Right ventricle myocardium superior (tissue), 1 donor: Measurements from ENCODE around the gene GALNS. TPM values are rescaled to one million over a fixed set of nuclear protein-coding genes. Genes with fewer than 3 reads are reported as not detected.
"Not testable (repeated sequence)": the region's sequence is repeated elsewhere in the genome, so short reads cannot be mapped to it uniquely, and the experiment has no call there.

Experiments used
- ATAC-seq: fragments of 200-7000 bp; cut with Tn5 transposase; one replicate; pipeline ENCODE4 v1.9.1; 2020; ENCODE audit warnings: mild to moderate bottlenecking; ENCODE audit not compliant: poor library complexity
- DNase-seq: peaks from one replicate; pipeline ENCODE4 v3.0.0-alpha.2; 2020
- intact Hi-C: fragments of 100-400 bp; cut with DNase I; formaldehyde crosslinking; loops from one replicate; pipeline ENCODE4 v1.11.2; 2022
- total RNA-seq: library from RNA; stranded (reverse); fragmentation: NEBNext Ultra II Directional; extraction: Animal tissue kit (Norgen Biotek cat#: 25700); gene quantifications from one replicate; pipeline ENCODE4 v1.2.1, GENCODE V29; 2021
- donor health status: DM: no; HTN: yes; CAD: no; lungs with severe emphysema.

GALNS gene
- total RNA-seq, 1 donor from 2014 or later, result 15.9 TPM

DNA sequence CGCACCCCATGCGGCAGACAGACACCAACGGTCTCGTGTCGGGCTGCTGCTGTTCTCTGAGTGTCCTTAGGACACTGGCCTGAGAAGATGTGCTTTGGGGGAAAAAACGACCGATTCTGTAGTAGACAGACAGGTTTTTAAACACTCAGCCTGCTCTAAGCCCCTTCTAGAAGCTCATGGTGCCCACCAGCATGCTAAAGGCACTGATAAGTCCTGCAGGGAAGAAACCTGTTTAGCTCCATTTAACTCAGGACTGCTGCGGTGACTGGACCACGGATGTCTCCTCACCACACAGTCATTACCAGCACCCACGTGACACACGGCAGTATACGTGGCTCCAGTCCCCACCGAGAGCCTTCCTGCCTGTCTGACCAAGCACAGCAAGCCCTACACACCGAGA is 26.0 kb downstream of the GALNS start:
- no peak for DNase-seq
- intact Hi-C loops, result no loop called here
- no peak for ATAC-seq

DNA sequence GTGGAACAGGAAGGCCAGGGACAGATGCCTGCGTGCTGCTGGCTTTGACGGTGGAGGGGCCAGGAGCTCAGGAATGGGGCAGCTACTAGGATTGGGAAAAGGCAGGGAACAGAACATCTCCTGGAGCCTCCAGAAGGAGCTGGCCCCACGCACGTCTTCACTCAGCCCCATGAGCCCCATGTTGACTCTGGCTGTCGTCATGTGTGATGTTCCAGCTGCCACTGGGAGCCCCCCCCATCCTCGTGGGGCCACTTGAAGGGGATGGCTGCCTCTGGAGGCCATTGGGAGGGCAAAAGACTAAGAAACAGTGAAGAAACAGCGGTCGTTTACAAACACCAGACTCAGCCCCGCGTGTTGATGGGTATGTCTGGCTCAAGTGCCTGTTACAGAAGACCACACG is 26.5 kb downstream of the GALNS start:
- intact Hi-C loops, result no loop called here
- peak; percentile 69 for DNase-seq
- ATAC-seq, result peak; percentile 66

DNA sequence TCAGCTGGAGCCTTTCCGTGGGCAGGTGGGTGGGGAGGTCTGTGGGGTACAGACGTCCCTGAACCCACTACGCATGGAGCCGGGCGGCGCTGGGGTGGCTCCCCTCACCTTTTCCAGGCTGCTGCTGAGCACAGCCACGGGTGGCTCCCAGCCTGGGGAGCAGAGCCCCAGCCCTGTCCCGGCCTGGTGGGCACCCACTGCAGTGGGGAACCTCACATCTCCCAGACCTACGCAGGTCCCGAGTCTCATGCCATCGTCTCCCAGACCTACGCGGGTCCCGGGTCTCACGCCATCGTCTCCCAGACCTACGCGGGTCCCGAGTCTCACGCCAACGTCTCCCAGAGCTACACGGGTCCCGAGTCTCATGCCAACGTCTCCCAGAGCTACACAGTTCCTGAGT is 28.0 kb downstream of the GALNS start:
- DNase-seq (no peak), ATAC-seq (no peak)
- intact Hi-C loops, result no loop called here

DNA sequence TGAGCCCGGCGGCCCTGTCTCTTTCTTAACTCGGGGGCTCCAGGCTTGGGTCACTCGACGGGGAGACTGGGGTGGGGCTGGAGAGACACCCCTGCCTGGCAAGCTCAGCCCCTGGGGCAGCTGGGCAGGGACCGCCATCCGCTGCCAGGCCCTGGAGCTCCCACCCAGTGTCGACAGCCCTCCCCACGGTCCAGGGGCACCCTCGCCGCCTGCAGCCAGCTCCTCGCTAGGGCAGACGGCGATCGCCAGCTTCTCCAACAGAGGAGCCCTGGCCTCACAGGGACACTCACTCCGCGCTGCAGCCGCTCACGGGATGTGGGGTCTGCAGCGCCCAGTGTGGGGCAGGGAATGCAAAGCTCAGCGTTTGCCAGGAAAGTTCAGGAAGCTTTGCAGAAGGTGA is 29.0 kb downstream of the GALNS start:
- intact Hi-C loops, result no loop called here
- ATAC-seq, result no peak
- no peak for DNase-seq

DNA sequence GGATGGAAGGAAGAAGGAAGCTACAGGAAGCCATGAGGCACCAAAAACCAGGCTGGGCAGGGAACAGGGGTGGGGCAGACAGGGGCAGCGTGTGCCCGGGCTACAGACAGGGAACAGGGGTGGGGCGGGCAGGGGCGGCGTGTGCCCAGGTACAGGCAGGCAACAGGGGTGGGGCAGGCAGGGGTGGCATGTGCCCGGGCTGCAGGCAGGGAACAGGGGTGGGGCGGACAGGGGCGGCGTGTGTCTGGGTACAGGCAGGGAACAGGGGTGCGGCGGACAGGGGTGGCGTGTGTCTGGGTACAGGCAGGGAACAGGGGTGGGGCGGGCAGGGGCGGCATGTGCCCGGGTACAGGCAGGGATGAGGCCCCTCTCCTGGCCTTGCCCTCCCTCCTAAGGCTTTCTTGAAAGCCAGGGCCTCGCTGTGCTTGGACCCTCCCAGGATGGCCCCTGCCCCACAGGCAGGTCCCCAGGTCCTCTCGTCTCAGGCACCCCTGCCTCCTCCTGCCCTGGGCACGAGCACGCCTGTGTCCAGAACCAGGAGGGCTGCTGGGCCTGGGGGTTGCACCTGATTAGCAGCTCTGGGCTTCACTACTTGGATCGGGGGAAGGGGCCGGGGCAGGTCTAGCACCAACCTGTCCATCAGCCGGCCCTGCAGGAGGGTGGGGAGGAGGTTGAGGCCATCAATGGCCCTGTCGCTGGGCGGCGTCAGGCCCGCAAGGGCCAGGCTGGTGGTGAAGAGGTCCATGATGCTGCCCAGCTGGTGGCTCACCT is 30.5 kb downstream of the GALNS start:
- DNase-seq (no peak), ATAC-seq (no peak)
- intact Hi-C loops, result no loop called here

DNA sequence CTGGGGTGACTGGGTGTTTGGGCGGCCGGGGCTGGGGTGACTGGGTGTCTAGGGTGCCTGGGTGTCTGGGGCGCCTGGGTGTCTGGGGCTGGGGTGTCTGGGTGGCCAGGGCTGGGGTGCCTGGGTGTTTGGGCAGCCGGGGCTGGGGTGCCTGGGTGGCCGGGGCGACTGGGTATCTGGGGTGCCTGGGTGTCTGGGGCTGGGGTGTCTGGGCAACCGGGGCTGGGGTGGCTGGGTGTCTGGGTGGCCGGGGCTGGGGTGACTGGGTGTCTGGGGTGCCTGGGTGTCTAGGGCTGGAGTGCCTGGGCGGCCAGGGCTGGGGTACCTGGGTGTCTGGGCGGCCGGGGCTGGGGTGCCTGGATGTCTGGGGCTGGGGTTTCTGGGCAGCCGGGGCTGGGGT is 31.6 kb downstream of the GALNS start:
- intact Hi-C loops, result no loop called here
- DNase-seq (no peak), ATAC-seq (no peak)

DNA sequence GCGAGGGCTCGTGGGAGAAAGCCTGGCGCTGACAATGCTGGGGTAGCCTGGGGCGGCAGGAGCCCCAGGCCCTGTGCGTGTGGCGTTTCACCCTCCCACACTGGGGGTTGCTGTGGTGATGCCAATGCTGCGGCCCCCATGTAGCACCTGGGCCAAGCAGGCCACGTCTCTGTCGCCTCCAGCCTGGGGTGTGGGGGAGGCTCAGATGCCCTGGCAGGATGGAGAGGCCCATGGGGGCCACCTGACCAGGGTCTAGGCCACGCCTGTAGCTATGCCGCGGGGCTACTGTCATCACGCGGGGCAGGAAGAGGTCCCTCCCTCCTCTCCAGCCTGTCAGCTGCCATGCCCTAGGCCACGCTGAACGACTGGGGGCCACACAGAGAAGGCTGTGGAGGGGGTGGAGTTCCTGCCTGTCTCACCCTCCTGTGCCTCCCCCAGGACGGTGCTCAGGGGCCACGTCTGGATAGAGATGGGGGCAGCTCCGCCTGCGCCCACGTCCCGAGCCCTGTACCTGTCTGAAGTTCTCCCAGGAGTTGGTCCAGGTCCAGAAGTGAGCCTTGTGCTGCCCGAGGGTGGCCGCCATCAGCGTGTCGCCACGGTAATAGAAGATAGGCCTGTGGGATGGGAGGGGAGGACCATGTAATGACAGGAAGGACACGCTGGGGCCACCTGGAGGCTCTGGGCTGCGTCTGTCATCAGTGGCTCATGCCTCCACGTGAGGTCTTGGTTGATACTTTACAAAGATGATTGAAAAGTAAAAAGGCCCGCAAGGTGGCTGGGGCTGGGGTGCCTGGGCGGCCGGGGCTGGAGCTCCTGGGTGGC is 32.3 kb downstream of the GALNS start:
- intact Hi-C loops, result no loop called here
- ATAC-seq (no peak), DNase-seq (no peak)

DNA sequence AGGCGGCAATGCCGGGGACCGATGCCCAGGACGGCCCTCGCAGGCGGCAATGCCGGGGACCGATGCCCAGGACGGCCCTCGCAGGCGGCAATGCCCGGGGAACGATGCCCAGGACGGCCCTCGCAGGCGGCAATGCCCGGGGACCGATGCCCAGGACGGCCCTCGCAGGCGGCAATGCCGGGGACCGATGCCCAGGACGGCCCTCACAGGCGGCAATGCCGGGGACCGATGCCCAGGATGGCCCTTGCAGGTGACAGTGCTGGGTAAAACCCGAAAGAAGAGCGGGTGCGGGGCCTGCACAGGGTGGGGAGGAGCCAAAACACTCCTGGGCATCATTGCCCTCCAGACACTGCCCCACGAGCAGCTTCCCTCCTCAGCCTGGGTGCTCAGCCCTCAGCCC is 33.1 kb downstream of the GALNS start:
- intact Hi-C loops, ATAC-seq, DNase-seq: not testable (repeated sequence)

DNA sequence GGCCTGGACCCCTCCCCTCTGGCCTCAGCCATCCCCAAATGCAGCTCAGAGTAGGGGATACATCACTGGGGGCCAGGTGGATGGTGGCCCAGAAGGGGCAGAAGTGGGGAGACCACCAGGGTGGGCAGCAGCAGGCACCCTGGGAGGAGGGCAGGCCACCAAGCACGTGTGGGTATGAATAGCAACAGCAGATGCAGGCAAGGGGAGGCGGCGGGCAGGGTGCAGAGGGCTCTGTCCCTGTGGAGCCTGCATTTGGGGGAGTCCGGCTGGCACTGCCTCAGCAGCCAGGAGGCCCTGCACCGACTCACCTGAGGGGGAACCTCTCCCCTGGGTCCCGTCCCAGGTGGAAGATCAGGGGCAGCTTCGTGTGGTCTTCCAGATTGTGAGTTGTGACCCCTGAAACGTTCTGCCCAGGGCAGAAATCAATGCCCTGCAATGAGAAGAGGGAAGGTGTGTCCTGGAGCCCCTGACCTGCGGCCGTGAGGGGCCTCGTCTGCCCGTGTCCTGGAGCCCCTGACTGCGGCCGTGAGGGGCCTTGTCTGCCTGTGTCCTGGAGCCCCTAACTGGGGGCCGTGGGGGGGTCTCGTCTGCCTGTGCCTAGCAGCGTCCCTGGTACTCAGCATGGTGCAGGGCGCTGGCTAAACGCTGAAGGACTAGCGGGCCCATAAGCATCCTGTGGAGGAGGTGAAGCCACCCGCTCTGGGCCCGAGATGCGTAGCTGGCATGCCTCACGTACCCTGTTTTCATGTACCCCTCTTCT is 34.3 kb downstream of the GALNS start:
- intact Hi-C loops, result no loop called here
- no peak for ATAC-seq
- no peak for DNase-seq

DNA sequence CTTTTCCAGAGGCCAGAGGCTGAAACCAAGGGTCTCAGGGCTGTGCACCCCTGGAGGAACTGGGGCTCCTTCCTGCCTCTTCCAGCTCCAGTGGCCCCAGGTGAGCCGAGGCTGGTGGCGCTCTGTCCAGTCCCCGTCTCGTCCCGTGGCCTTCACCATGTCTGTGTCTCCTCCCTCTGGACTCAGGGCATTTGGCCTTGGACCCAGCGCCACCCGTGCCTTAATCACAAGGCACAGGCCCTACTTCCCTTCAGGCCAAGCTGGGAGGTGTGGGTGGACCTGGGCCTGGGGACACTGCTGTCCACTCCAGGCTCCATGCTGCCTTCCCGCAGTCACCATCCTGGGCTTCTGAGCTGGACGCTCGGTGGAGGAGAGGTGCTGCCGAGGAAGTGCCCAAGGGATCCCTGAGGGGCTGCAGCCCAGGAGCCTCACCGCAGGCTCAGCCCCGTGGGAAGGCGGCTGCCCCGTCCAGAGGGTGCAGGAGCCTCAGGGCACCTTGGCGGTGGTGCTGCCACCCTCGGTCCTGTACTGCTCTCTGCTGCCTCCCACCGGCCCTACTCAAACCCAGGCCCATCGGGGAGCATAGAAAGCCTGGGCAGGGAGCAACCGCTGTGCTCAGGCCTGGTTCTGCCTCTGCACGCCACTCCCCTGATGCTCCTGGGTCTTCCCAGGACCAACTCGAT is 35.4 kb downstream of the GALNS start:
- no peak for ATAC-seq
- intact Hi-C loops, result no loop called here
- no peak for DNase-seq

DNA sequence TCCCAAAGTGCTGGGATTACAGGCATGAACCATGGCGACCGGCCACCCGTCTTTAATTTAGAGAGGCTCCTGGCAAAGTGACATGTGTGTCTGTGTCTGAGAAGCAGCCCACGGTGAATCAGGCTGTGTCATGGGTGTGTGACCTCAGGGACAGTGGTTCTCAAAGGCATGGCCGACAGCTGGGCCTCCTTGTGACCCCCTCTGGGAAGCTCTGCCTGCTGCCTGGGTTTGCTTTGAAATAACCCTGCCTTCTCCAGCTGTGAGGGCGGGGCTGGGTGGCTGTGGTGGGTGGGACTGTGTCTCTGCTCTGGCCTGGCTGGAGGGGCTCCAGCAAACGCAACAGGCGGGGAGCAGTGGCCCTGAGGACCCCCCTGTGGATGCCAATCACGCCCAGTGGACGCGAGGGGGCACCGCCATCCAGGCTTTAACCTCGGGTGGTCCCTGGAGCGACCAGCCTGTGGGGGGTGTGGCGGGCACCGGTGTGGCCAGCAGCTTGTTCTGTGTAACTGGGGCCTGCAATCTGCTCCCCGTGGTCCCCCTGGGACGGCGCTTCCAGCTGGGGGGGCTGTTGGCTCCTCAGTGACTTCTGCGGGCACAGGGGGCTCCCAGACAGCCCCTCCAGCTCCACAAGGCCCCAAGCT is 36.2 kb downstream of the GALNS start:
- no peak for ATAC-seq
- no peak for DNase-seq
- intact Hi-C loops, result no loop called here

DNA sequence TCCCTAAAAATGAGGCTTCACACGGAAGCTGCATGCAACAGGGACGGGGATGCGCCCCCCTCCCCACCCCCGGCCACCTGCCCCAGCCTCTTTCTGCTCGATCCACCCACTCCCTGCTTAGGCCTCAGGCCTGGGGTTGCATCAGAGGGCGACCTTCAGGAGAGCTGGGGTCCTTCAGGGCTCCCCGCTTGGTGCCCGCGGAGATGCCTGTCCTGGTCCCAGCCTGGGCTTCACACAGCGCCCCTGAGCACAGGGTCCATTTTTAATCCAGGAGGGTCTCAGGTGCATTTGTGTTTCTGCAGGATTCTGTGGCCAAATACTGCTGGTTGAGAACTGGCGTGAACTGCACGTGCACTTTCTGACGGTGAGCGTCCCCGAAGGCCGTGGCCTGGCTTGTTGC is 37.6 kb downstream of the GALNS start:
- DNase-seq (no peak), ATAC-seq (no peak)
- intact Hi-C loops, result no loop called here

DNA sequence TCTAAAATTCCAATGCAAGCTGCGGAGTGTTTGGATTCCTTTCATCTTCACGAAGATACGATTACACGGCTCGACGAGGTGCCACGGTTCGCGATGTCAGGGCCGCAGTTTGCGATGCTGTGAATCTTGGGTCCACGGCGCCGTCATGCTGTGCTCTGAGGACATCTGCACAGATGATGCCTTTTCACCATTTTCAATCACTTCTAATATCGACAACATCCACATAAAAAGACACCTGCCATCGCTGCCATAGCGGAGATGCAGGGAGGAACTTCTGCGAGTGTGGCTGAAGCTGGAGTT is 38.2 kb downstream of the GALNS start:
- intact Hi-C loops, result no loop called here
- no peak for DNase-seq
- ATAC-seq, result no peak

DNA sequence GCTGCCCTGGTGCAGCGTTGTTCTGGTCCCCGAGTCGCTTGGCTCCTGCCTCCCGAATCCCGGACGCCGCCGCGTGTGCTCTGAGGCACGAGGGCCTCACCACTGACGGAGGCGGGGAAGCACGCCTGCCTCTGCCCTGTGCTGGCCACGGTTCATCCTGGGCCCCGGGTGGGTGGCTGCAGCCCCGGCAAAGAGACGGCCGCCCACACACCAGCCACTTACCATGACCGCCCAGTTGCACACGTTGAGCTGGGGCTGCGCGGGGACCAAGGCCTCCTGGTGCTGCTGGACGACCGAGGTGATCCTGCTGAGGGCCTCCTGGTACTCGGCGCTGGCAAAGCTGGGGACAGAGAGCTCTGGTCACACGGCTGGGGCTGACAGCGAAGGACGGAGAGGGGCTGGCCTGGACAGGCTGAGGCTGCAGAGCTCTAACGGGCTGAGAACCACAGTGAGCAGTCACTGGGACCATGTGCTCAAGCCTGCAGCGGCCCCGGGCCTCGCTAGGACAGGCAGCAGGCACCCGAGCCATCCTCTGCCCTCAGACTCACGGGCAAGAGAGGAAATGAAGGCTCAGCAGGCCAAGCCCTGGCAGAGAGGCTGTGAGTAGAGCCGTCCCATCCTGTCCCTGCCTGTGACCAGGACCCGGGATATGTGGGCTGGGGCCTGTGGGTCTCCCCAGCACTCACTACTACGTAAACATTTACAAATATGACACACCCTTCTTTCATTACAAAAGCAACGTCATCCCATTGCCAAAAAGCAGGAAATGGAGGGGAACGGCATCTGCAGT is 38.8 kb downstream of the GALNS start:
- no peak for DNase-seq
- intact Hi-C loops, result no loop called here
- ATAC-seq, result no peak

DNA sequence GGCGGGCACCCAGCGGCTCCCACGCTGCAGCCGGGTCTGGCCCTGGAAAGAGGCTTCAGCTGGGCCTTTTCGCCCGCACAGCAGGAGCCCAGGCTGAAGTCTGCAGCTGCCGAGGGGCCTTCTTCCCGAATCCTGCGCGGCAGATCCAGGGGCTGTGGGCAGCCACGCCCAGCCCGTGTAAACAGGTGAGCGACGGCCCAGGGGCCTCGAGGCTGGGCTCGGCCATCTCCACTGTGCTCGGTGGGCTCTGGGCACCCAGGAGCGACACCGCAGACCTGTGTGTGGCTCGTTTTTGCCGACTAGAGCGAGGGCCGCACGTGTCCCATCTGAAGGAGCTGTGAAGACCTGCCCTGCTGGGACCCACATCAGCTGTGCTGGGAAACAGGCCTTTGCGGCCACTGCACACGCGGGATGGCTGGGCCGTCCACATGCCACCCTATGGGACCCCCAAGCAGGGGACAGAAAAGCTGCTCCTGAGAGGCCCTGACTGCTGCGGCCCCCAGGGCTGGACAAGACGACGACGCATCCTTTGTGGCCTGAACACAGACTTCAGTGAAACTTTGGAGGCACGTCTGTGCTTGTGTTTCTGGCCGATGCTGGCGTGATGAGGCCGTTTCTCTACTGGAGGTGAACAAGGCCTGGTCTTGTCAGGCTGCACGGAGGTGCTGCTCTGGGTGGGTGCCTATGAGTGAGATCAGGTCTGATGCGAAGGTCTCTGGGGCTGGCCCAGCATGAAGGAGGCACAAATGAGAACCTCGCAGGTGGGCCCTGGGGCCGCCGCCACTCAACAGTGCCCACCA is 39.8 kb downstream of the GALNS start:
- intact Hi-C loops, result no loop called here
- ATAC-seq (no peak), DNase-seq (no peak)

DNA sequence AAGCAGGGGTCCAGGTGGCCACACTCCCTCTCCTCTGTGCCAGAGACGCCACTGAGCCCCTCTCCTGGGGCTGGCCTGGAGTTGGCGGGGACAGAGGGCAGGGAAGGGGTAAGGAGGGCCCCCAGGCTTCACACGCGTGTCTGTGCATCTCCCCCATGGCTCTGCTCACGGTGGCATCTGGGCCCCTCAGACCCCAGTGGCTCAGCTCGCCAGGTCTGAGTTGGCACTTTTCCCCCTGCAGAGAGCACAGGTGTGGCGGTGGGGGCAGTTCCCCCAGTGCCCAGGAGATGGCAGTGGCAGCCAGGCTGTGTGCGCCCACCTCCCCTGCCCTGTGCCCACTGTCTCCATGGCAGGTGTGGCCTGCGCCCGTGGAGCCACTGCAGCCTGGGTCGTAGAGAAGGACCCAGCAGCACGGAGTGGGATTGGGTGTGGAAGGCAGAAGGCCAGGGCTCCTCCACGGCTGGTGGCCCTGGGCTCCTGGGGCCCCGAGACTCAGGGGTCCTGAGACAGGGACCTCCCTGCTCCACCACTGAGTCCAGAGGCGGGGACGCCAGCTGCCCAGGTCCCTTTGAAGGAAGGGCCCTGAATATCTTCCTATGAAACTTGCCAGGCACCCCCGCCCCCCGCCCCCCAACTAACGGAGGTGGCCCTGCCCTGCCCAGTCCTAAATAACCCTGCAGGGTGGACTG is 40.7 kb downstream of the GALNS start:
- intact Hi-C loops, result no loop called here
- ATAC-seq (no peak), DNase-seq (no peak)

DNA sequence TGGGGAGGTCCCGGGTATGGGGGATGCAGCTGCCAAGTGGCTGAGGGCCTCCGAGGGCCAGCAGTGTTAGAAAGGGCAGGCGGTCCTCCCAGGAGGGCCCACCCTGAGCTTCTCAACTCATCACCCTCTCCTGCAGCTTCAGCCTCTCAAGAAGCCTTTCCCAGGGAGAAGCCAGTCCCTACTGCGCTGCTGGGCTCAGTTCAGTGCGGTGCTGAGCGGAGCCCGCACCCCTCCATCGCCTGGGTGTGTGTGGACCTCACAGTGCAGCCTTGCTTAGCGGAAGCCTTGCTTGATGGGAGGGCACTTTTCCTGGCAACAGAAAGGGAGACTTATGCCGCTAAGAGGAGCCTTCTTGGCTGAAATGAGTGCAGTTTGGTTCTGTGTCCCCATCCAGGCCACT is 41.5 kb downstream of the GALNS start:
- DNase-seq, result no peak
- ATAC-seq, result no peak
- intact Hi-C loops, result no loop called here
